GM23338 (cell line): Measurements from ENCODE around the gene CEP78. TPM values are rescaled to one million over a fixed set of nuclear protein-coding genes. Genes with fewer than 3 reads are reported as not detected.
A peak's percentile ranks its signal among the peaks of the same experiment; 100 is the strongest.

ENCODE experiments used
- ATAC-seq: fragments of 200-7000 bp; cut with Tn5 transposase; 3 replicates; pipeline ENCODE4 v1.9.1; 2020
- DNase-seq: peaks from one replicate; pipeline ENCODE4 v3.0.0-alpha.2; 2015; ENCODE audit warnings: low spot score
- H2AFZ ChIP-seq: fragments of 200-600 bp; sonication (generic); 2 replicates; pipeline ENCODE4 v1.8.0; 2016; ENCODE audit warnings: antibody characterized with exemption, mild to moderate bottlenecking, moderate library complexity
- H3F3A ChIP-seq: fragments of 200-600 bp; sonication (generic); replicated peaks from 2 replicates; pipeline ENCODE4 v1.8.0; 2017; ENCODE audit warnings: antibody characterized with exemption, mixed run types, low read depth
- H3K27ac ChIP-seq: fragments of 200-600 bp; sonication (generic); 2 replicates; pipeline ENCODE4 v1.6.1; 2016; ENCODE audit warnings: low read depth
- H3K27me3 ChIP-seq: fragments of 200-600 bp; sonication (generic); 2 replicates; pipeline ENCODE4 v1.8.0; 2016; ENCODE audit warnings: mild to moderate bottlenecking, mixed run types, moderate library complexity; ENCODE audit not compliant: insufficient read depth
- H3K36me3 ChIP-seq: fragments of 200-600 bp; sonication (generic); 2 replicates; pipeline ENCODE4 v1.8.0; 2016; ENCODE audit warnings: mild to moderate bottlenecking; ENCODE audit not compliant: insufficient read depth
- H3K4me1 ChIP-seq: fragments of 200-600 bp; sonication (generic); 2 replicates; pipeline ENCODE4 v1.8.0; 2016; ENCODE audit warnings: mild to moderate bottlenecking, moderate library complexity; ENCODE audit not compliant: insufficient read depth
- H3K4me2 ChIP-seq: fragments of 200-600 bp; sonication (generic); 2 replicates; pipeline ENCODE4 v1.7.1; 2017; ENCODE audit warnings: mixed run types
- H3K4me3 ChIP-seq: fragments of 200-600 bp; sonication (generic); 2 replicates; pipeline ENCODE4 v1.6.1; 2016; ENCODE audit warnings: mixed run types
- H3K79me2 ChIP-seq: fragments of 200-600 bp; sonication (generic); replicated peaks from 2 replicates; pipeline ENCODE4 v1.8.0; 2017; ENCODE audit warnings: mild to moderate bottlenecking; ENCODE audit not compliant: insufficient read depth
- H3K9me2 ChIP-seq: fragments of 200-600 bp; sonication (generic); 2 replicates; pipeline ENCODE4 v1.8.0; 2017; ENCODE audit not compliant: insufficient read depth
- H4K20me1 ChIP-seq: fragments of 200-600 bp; sonication (generic); replicated peaks from 2 replicates; pipeline ENCODE4 v1.8.0; 2017; ENCODE audit warnings: mild to moderate bottlenecking; ENCODE audit not compliant: insufficient read depth
- H3K27ac Mint-ChIP-seq: 2 replicates; pipeline ENCODE4 v1.8.0; 2020; ENCODE audit warnings: inconsistent platforms, mild to moderate bottlenecking, moderate library complexity, mixed read lengths
- H3K27me3 Mint-ChIP-seq: 3 replicates; pipeline ENCODE4 v1.8.0; 2022; ENCODE audit warnings: low read depth, mild to moderate bottlenecking, moderate library complexity, mixed read lengths, inconsistent platforms; ENCODE audit not compliant: insufficient read depth, poor library complexity
- H3K36me3 Mint-ChIP-seq: 3 replicates; pipeline ENCODE4 v1.8.0; 2021; ENCODE audit warnings: low read depth, mild to moderate bottlenecking, inconsistent platforms, moderate library complexity, mixed read lengths
- H3K4me1 Mint-ChIP-seq: 3 replicates; pipeline ENCODE4 v1.8.0; 2020; ENCODE audit warnings: mild to moderate bottlenecking, inconsistent platforms, mixed read lengths
- H3K4me3 Mint-ChIP-seq: 3 replicates; pipeline ENCODE4 v1.8.0; 2021; ENCODE audit warnings: moderate library complexity, mild to moderate bottlenecking, inconsistent platforms, mixed read lengths
- H3K9me3 Mint-ChIP-seq: 3 replicates; pipeline ENCODE4 v1.8.0; 2020; ENCODE audit warnings: moderate library complexity, mild to moderate bottlenecking, inconsistent platforms, mixed read lengths
- CREB1 ChIP-seq: fragments of 250-450 bp; sonication (Bioruptor Pico); IDR thresholded peaks from 2 replicates; pipeline ENCODE4 v1.5.0; 2020; ENCODE audit warnings: low read depth, mild to moderate bottlenecking, moderate library complexity
- EZH2 ChIP-seq: fragments of 200-600 bp; sonication (generic); IDR thresholded peaks from one replicate; pipeline ENCODE4 v1.8.0; 2017; ENCODE audit warnings: antibody characterized with exemption, mild to moderate bottlenecking, low read depth; ENCODE audit not compliant: unreplicated experiment
- EZH2phosphoT487 ChIP-seq: fragments of 200-600 bp; sonication (generic); IDR thresholded peaks from one replicate; pipeline ENCODE4 v1.8.1; 2018; ENCODE audit warnings: antibody characterized with exemption; ENCODE audit not compliant: unreplicated experiment
- NANOG ChIP-seq: IDR thresholded peaks from 2 replicates; pipeline ENCODE4 v1.6.1; 2016; ENCODE audit warnings: antibody characterized with exemption, borderline replicate concordance
- STAT1 ChIP-seq: IDR thresholded peaks from one replicate; pipeline ENCODE4 v1.6.1; 2016; ENCODE audit warnings: antibody characterized with exemption; ENCODE audit not compliant: unreplicated experiment
- ZNF331 ChIP-seq: fragments of 250-450 bp; sonication (Bioruptor Pico); IDR thresholded peaks from 2 replicates; pipeline ENCODE4 v1.5.0; 2020; ENCODE audit warnings: low read depth, mild to moderate bottlenecking, moderate library complexity
- polyA plus RNA-seq: library from polyadenylated mRNA; unstranded; fragments of >200 nt; fragmentation: Nextera tagmentation; extraction: Ambion mirVana; gene quantifications from 2 replicates; pipeline ENCODE4 v1.2.1, GENCODE V29; 2016
- total RNA-seq: library from RNA; depleted of rRNA; stranded (reverse); fragments of >200 nt; shearing (Covaris generic); gene quantifications from 2 replicates; pipeline ENCODE4 v1.2.3, GENCODE V29; 2014
- TF ChIP-seq, protein P1 (sequence below): fragments of 250-450 bp; sonication (Bioruptor Pico); IDR thresholded peaks from 2 replicates; pipeline ENCODE4 v1.5.0; 2020; ENCODE audit warnings: mild to moderate bottlenecking, moderate library complexity
- TF ChIP-seq, protein P2 (sequence below): IDR thresholded peaks from one replicate; pipeline ENCODE4 v1.6.1; 2018; ENCODE audit warnings: antibody characterized with exemption; ENCODE audit not compliant: unreplicated experiment
- TF ChIP-seq, protein P3 (sequence below), 2 experiments: fragments of 200-600 bp in 1 of 2; sonication (generic) in 1 of 2; conservative IDR thresholded peaks; 2 replicates each; pipeline versions ENCODE4 v1.5.1 to v1.6.1; 2016 to 2017; ENCODE audit warnings: antibody characterized with exemption in 2 of 2, low read depth in 2 of 2, mild to moderate bottlenecking in 2 of 2, moderate library complexity in 1 of 2

CEP78 gene
- total and polyA plus RNA-seq, 2 experiments from 2014 or later = 19.9 to 48.3 TPM

DNA sequence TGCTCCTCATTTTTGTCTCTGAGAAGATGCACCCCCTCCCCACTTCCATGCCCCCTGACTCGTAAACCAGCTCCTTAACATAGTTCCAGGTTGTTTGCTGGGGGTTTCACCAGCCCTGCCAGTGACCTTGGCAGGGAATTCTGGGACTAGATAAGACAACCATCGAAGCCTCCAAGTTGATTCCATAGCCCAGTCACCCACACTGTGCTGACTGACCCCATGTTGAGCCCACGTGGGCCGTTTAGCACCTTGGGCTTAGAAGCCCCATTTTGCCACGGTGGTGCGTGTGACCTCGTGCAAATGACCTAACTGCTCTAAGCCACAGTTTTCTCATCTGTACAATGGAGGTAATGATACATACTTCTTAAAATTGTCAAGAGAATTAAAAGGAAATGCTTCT lies 85.6 kb downstream of the CEP78 start:
- H2AFZ ChIP-seq = no peak overlapping the region
- H3K27ac ChIP-seq = 0 out of 2 replicates have a peak overlapping the region, but pooled peaks have one; percentile 45
- peaks cover 42% of the 10 kb centered on the region for H3K4me1 Mint-ChIP-seq
- no peak overlapping the region for H3K27ac Mint-ChIP-seq
- H3F3A ChIP-seq = peaks cover 53% of the 10 kb centered on the region
- peaks cover 98% of the 10 kb centered on the region for H3K36me3 Mint-ChIP-seq
- no peak overlapping the region for H3K4me2 ChIP-seq
- H3K9me2 ChIP-seq = no peaks in the 10 kb centered on the region; the same call in 1 of the 2 replicates
- H3K27me3 ChIP-seq = no peaks in the 10 kb centered on the region
- peaks cover 30% of the 10 kb centered on the region for H3K27me3 Mint-ChIP-seq
- H3K36me3 ChIP-seq = peaks cover 69% of the 10 kb centered on the region
- no peak for ATAC-seq
- H3K4me3 ChIP-seq = no peak overlapping the region
- TF ChIP-seq, protein P1, sequence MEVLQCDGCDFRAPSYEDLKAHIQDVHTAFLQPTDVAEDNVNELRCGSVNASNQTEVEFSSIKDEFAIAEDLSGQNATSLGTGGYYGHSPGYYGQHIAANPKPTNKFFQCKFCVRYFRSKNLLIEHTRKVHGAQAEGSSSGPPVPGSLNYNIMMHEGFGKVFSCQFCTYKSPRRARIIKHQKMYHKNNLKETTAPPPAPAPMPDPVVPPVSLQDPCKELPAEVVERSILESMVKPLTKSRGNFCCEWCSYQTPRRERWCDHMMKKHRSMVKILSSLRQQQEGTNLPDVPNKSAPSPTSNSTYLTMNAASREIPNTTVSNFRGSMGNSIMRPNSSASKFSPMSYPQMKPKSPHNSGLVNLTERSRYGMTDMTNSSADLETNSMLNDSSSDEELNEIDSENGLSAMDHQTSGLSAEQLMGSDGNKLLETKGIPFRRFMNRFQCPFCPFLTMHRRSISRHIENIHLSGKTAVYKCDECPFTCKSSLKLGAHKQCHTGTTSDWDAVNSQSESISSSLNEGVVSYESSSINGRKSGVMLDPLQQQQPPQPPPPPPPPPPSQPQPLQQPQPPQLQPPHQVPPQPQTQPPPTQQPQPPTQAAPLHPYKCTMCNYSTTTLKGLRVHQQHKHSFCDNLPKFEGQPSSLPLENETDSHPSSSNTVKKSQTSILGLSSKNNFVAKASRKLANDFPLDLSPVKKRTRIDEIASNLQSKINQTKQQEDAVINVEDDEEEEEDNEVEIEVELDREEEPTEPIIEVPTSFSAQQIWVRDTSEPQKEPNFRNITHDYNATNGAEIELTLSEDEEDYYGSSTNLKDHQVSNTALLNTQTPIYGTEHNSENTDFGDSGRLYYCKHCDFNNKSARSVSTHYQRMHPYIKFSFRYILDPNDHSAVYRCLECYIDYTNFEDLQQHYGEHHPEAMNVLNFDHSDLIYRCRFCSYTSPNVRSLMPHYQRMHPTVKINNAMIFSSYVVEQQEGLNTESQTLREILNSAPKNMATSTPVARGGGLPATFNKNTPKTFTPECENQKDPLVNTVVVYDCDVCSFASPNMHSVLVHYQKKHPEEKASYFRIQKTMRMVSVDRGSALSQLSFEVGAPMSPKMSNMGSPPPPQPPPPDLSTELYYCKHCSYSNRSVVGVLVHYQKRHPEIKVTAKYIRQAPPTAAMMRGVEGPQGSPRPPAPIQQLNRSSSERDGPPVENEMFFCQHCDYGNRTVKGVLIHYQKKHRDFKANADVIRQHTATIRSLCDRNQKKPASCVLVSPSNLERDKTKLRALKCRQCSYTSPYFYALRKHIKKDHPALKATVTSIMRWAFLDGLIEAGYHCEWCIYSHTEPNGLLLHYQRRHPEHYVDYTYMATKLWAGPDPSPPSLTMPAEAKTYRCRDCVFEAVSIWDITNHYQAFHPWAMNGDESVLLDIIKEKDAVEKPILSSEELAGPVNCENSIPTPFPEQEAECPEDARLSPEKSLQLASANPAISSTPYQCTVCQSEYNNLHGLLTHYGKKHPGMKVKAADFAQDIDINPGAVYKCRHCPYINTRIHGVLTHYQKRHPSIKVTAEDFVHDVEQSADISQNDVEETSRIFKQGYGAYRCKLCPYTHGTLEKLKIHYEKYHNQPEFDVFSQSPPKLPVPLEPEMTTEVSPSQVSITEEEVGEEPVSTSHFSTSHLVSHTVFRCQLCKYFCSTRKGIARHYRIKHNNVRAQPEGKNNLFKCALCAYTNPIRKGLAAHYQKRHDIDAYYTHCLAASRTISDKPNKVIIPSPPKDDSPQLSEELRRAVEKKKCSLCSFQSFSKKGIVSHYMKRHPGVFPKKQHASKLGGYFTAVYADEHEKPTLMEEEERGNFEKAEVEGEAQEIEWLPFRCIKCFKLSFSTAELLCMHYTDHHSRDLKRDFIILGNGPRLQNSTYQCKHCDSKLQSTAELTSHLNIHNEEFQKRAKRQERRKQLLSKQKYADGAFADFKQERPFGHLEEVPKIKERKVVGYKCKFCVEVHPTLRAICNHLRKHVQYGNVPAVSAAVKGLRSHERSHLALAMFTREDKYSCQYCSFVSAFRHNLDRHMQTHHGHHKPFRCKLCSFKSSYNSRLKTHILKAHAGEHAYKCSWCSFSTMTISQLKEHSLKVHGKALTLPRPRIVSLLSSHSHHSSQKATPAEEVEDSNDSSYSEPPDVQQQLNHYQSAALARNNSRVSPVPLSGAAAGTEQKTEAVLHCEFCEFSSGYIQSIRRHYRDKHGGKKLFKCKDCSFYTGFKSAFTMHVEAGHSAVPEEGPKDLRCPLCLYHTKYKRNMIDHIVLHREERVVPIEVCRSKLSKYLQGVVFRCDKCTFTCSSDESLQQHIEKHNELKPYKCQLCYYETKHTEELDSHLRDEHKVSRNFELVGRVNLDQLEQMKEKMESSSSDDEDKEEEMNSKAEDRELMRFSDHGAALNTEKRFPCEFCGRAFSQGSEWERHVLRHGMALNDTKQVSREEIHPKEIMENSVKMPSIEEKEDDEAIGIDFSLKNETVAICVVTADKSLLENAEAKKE (CRISPR knock-in tag) = no peak
- TF ChIP-seq EZH2phosphoT487 (no peak), NANOG (no peak), CREB1 (CRISPR knock-in tag) (no peak), STAT1 (no peak), EZH2 (no peak), ZNF331 (CRISPR knock-in tag) (no peak)
- TF ChIP-seq, protein P2, sequence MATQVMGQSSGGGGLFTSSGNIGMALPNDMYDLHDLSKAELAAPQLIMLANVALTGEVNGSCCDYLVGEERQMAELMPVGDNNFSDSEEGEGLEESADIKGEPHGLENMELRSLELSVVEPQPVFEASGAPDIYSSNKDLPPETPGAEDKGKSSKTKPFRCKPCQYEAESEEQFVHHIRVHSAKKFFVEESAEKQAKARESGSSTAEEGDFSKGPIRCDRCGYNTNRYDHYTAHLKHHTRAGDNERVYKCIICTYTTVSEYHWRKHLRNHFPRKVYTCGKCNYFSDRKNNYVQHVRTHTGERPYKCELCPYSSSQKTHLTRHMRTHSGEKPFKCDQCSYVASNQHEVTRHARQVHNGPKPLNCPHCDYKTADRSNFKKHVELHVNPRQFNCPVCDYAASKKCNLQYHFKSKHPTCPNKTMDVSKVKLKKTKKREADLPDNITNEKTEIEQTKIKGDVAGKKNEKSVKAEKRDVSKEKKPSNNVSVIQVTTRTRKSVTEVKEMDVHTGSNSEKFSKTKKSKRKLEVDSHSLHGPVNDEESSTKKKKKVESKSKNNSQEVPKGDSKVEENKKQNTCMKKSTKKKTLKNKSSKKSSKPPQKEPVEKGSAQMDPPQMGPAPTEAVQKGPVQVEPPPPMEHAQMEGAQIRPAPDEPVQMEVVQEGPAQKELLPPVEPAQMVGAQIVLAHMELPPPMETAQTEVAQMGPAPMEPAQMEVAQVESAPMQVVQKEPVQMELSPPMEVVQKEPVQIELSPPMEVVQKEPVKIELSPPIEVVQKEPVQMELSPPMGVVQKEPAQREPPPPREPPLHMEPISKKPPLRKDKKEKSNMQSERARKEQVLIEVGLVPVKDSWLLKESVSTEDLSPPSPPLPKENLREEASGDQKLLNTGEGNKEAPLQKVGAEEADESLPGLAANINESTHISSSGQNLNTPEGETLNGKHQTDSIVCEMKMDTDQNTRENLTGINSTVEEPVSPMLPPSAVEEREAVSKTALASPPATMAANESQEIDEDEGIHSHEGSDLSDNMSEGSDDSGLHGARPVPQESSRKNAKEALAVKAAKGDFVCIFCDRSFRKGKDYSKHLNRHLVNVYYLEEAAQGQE = no peak
- TF ChIP-seq, protein P3, sequence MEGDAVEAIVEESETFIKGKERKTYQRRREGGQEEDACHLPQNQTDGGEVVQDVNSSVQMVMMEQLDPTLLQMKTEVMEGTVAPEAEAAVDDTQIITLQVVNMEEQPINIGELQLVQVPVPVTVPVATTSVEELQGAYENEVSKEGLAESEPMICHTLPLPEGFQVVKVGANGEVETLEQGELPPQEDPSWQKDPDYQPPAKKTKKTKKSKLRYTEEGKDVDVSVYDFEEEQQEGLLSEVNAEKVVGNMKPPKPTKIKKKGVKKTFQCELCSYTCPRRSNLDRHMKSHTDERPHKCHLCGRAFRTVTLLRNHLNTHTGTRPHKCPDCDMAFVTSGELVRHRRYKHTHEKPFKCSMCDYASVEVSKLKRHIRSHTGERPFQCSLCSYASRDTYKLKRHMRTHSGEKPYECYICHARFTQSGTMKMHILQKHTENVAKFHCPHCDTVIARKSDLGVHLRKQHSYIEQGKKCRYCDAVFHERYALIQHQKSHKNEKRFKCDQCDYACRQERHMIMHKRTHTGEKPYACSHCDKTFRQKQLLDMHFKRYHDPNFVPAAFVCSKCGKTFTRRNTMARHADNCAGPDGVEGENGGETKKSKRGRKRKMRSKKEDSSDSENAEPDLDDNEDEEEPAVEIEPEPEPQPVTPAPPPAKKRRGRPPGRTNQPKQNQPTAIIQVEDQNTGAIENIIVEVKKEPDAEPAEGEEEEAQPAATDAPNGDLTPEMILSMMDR (conservative IDR thresholded peaks at IDR 0.05; ENCODE audit: low read depth in 2 of 2) = no peak
- H4K20me1 ChIP-seq = peaks cover 77% of the 10 kb centered on the region
- no peak for DNase-seq
- H3K9me3 Mint-ChIP-seq = no peaks in the 10 kb centered on the region
- peaks cover 81% of the 10 kb centered on the region for H3K79me2 ChIP-seq
- no peaks in the 10 kb centered on the region for H3K4me1 ChIP-seq
- no peak overlapping the region for H3K4me3 Mint-ChIP-seq
